Activated T-cell treated with anti-CD3 and anti-CD28 coated beads, Interleukin-2, amount 50 U/mL, for 24 hours (primary cell): Measurements from ENCODE around the gene FAM89A.

Source experiments
- DNase-seq: peaks from one replicate; pipeline ENCODE4 v3.0.0-alpha.2; 2020
- H3K27ac Mint-ChIP-seq: 2 replicates; pipeline ENCODE4 v1.8.0; 2020; ENCODE audit warnings: mild to moderate bottlenecking, mixed read lengths
- H3K27me3 Mint-ChIP-seq: 2 replicates; pipeline ENCODE4 v1.8.0; 2020; ENCODE audit warnings: mixed read lengths
- H3K36me3 Mint-ChIP-seq: 2 replicates; pipeline ENCODE4 v1.8.0; 2020; ENCODE audit warnings: low read depth, mixed read lengths
- H3K4me1 Mint-ChIP-seq: 2 replicates; pipeline ENCODE4 v1.8.0; 2020; ENCODE audit warnings: low read depth, mixed read lengths
- H3K4me3 Mint-ChIP-seq: 2 replicates; pipeline ENCODE4 v1.8.0; 2020; ENCODE audit warnings: mild to moderate bottlenecking, moderate library complexity, mixed read lengths
- H3K9me3 Mint-ChIP-seq: 2 replicates; pipeline ENCODE4 v1.8.0; 2020; ENCODE audit warnings: mixed read lengths

FAM89A gene

GRCh38 chr1:231040019-231040799 lies at the start of gene FAM89A:
FAM89A (minus strand) TSS chr1:231040254; CDS start chr1:231040211, 43 bp downstream.
- Mint-ChIP-seq H3K36me3 (peaks cover 18% of the 10 kb centered on the region), H3K4me3 (peak within 1 kb of the TSS; percentile 83), H3K27ac (peak within 1 kb of the TSS; percentile 71), H3K9me3 (peaks cover 3% of the 10 kb centered on the region), H3K27me3 (no peaks in the 10 kb centered on the region), H3K4me1 (peaks cover 40% of the 10 kb centered on the region)
- peak; percentile 87 for DNase-seq

DNA sequence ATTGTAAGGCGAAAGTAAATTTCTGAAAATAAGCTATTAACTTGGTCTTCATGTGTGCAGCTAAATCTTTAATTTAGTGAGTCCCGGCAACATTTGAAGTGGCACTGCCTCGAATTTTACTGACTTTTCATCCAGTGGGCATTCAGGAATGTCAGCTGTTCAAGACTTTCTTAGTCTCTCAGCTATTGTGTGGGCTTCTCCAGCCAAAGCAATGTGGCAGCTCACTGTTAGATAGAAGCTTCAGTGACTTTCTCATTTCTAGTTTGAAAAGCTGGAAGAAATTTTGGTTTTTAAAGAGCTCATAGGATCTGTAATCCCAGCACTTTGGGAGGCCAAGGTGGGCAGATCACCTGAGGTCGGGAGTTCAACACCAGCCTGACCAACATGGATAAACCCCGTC lies 44.3 kb upstream of the FAM89A start:
- H3K4me1 Mint-ChIP-seq: no peaks in the 10 kb centered on the region
- H3K27ac Mint-ChIP-seq: no peak overlapping the region
- no peak for DNase-seq
- no peaks in the 10 kb centered on the region for H3K9me3 Mint-ChIP-seq
- peaks cover 2% of the 10 kb centered on the region for H3K27me3 Mint-ChIP-seq
- no peak overlapping the region for H3K4me3 Mint-ChIP-seq
- no peaks in the 10 kb centered on the region for H3K36me3 Mint-ChIP-seq

- H3K4me1 Mint-ChIP-seq: no peaks in the 10 kb centered on the region
- no peak overlapping the region for H3K4me3 Mint-ChIP-seq
- H3K9me3 Mint-ChIP-seq: no peaks in the 10 kb centered on the region
- H3K27ac Mint-ChIP-seq: no peak overlapping the region
- H3K36me3 Mint-ChIP-seq: no peaks in the 10 kb centered on the region
- no peak for DNase-seq
- H3K27me3 Mint-ChIP-seq: no peaks in the 10 kb centered on the region
Observed at GRCh38 chr1:231079163-231079562, 39.1 kb upstream of the FAM89A start.

DNA sequence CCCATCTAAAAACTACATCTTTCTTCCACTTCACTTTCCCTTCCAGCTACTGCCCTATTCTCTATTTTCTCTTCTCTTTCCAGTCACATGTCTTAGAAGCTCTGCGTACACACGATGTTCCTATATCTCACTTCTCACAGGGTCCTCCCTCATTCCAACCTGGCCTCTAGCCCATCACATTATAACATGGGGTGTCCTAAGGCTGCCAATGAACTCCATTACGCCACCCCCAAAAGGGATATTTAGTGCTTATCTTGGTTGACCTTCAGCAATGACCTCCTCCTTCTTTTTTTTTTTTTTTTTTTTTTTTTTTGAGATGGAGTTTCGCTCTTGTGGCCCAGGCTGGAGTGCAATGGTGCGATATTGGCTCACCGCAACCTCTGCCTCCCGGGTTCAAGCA lies 38.2 kb upstream of the FAM89A start:
- Mint-ChIP-seq H3K36me3 (no peaks in the 10 kb centered on the region), H3K4me3 (no peak overlapping the region), H3K27me3 (no peaks in the 10 kb centered on the region), H3K9me3 (no peaks in the 10 kb centered on the region), H3K4me1 (no peaks in the 10 kb centered on the region), H3K27ac (no peak overlapping the region)
- no peak for DNase-seq

- DNase-seq: no peak
- no peaks in the 10 kb centered on the region for H3K27me3 Mint-ChIP-seq
- H3K4me3 Mint-ChIP-seq: no peak overlapping the region
- H3K9me3 Mint-ChIP-seq: no peaks in the 10 kb centered on the region
- no peaks in the 10 kb centered on the region for H3K4me1 Mint-ChIP-seq
- H3K36me3 Mint-ChIP-seq: no peaks in the 10 kb centered on the region
- H3K27ac Mint-ChIP-seq: no peak overlapping the region
Observed at GRCh38 chr1:231076802-231077201, 36.7 kb upstream of the FAM89A start.

- Mint-ChIP-seq H3K9me3 (no peaks in the 10 kb centered on the region), H3K27ac (no peak overlapping the region), H3K27me3 (no peaks in the 10 kb centered on the region), H3K4me1 (no peaks in the 10 kb centered on the region), H3K36me3 (no peaks in the 10 kb centered on the region), H3K4me3 (no peak overlapping the region)
- no peak for DNase-seq
Observed at GRCh38 chr1:231075497-231075896, 35.4 kb upstream of the FAM89A start.

- Mint-ChIP-seq H3K4me3 (no peak overlapping the region), H3K27ac (no peak overlapping the region), H3K27me3 (no peaks in the 10 kb centered on the region), H3K4me1 (no peaks in the 10 kb centered on the region), H3K9me3 (no peaks in the 10 kb centered on the region), H3K36me3 (no peaks in the 10 kb centered on the region)
- no peak for DNase-seq
Observed at GRCh38 chr1:231075020-231075419, 35.0 kb upstream of the FAM89A start.

DNA sequence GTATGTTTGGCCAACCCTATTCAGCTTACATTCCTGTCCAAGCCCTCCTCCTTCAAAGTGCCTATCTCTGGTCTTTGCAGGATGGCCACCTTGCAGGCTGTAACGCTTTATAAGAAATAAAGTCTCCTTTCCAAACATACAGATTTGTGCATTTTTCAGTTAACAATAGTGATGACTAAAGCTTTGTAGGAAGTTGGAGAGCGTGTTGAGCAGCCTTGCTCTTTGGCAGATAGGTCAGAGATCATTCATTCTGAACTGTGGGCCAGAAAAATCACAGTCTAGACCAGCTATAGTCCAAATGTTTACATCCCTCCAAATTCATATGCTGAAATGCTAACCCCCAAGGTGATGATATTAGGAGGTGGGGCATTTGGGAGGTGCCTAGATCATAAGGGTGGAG lies 34.0 kb upstream of the FAM89A start:
- Mint-ChIP-seq H3K27ac (no peak overlapping the region), H3K36me3 (no peaks in the 10 kb centered on the region), H3K9me3 (no peaks in the 10 kb centered on the region), H3K4me3 (no peak overlapping the region), H3K27me3 (no peaks in the 10 kb centered on the region), H3K4me1 (no peaks in the 10 kb centered on the region)
- DNase-seq: no peak

DNA sequence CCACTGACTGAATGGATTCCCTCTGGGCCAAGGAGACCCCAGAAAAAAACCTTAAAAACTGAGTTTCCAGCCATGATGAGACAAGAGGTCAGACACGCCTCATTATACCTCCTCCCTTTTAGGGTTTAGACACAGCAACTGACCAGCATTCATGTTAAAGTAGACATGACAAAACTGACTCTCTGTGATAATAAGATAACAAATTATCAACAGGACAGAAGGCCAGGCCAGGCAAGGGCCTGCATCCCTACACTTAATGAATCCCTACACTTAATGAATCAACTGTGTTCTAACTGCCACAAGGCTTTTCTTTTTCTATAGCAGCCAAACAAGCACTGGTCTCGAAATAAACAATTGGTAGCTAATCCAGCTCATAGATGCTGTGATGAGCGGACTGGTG lies 33.3 kb upstream of the FAM89A start:
- no peak overlapping the region for H3K27ac Mint-ChIP-seq
- no peak for DNase-seq
- no peaks in the 10 kb centered on the region for H3K36me3 Mint-ChIP-seq
- no peaks in the 10 kb centered on the region for H3K4me1 Mint-ChIP-seq
- no peaks in the 10 kb centered on the region for H3K27me3 Mint-ChIP-seq
- no peaks in the 10 kb centered on the region for H3K9me3 Mint-ChIP-seq
- H3K4me3 Mint-ChIP-seq: no peak overlapping the region

DNA sequence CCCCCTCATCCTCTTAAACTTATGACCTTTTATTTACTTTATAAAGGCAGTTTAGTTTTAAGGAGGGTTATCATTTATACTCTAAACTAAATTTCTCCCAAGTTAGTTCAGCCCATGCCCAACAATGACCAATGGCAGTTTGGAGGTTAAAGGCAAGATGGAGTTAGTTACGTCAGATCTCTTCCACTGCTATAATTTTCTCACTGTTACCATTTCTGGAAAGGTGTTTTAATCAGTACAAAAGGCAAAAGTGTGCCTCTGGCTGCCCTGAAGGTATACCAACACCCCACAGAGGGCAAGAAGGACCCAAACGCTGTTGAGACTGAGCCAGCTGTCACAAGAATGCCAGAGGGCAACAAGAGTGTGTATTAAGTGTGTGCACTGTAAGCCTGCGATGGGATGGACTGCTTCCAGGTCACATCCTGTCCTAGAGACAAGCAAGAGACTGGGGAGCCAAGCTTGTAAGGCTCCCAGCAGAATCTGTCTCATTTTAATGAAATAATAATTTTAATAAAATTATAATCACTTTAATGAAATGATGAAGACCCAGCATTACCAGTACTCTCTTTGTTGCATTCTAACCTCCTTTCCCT lies 32.5 kb upstream of the FAM89A start:
- Mint-ChIP-seq H3K4me3 (no peak overlapping the region), H3K36me3 (no peaks in the 10 kb centered on the region), H3K9me3 (no peaks in the 10 kb centered on the region), H3K27ac (no peak overlapping the region), H3K4me1 (no peaks in the 10 kb centered on the region), H3K27me3 (peaks cover 4% of the 10 kb centered on the region)
- DNase-seq: no peak

DNA sequence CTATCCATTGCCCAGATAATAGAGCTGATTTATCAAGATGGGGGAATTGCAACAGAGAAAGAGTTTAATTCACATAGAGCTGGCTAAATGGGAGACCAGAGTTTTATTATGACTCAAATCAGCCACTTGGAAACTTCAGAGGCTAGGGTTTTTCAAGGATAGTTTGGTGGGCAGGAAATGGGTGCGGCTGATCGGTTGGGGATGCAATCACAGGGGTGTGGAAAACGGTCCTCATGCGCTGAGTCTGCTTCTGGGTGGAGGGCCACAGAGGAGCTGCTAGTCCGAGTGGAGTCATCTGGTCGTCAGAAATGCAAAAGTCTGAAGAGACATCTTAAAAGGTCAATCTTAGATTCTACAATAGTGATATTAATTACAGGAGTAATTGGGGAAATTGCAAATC lies 32.0 kb upstream of the FAM89A start:
- DNase-seq: no peak
- H3K4me3 Mint-ChIP-seq: no peak overlapping the region
- H3K4me1 Mint-ChIP-seq: no peaks in the 10 kb centered on the region
- H3K27ac Mint-ChIP-seq: no peak overlapping the region
- H3K27me3 Mint-ChIP-seq: peaks cover 5% of the 10 kb centered on the region
- no peaks in the 10 kb centered on the region for H3K36me3 Mint-ChIP-seq
- no peaks in the 10 kb centered on the region for H3K9me3 Mint-ChIP-seq

- H3K4me3 Mint-ChIP-seq: no peak overlapping the region
- H3K9me3 Mint-ChIP-seq: no peaks in the 10 kb centered on the region
- no peaks in the 10 kb centered on the region for H3K36me3 Mint-ChIP-seq
- H3K4me1 Mint-ChIP-seq: no peaks in the 10 kb centered on the region
- no peak overlapping the region for H3K27ac Mint-ChIP-seq
- H3K27me3 Mint-ChIP-seq: peaks cover 5% of the 10 kb centered on the region
- DNase-seq: no peak
Observed at GRCh38 chr1:231070758-231071444, 30.8 kb upstream of the FAM89A start.

DNA sequence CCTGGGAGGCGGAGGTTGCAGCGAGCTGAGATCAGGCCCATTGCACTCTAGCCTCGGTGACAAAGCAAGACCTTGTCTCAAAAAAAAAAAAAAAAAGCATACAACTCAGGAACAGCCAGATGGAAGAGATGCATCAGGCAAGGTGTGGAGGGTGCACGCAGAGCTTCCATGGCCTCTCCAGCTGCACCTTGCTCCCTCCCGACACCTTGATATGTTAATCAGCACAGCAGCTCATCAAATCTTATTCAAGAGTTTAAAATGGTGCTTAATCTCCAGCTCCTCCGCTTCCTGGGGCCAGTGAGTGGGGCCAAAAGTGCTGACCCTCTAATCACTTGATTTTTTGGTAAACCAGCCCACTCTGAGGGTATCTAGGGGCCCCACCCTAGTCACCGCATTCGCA lies 29.3 kb upstream of the FAM89A start:
- H3K36me3 Mint-ChIP-seq: no peaks in the 10 kb centered on the region
- no peaks in the 10 kb centered on the region for H3K4me1 Mint-ChIP-seq
- no peak overlapping the region for H3K27ac Mint-ChIP-seq
- no peak overlapping the region for H3K4me3 Mint-ChIP-seq
- H3K27me3 Mint-ChIP-seq: peaks cover 5% of the 10 kb centered on the region
- DNase-seq: no peak
- no peaks in the 10 kb centered on the region for H3K9me3 Mint-ChIP-seq

DNA sequence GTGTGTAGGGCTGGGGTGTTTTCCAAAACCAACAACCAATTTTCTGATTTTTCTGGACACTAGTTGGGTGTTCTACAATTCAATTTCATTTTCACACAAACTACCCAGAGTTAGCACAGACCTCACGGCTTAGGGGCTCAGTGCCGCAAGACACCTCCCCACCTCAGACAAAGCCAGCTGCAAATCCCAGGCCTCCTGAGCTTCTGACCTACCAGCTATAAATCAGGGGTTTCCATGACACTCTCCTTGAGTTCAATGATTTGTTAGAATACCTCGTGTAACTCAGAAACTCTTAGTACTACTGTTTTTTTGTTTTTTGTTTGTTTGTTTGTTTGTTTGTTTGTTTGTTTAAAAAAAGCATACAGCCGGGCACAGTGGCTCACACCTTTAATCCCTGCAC lies 28.7 kb upstream of the FAM89A start:
- no peak overlapping the region for H3K27ac Mint-ChIP-seq
- no peaks in the 10 kb centered on the region for H3K9me3 Mint-ChIP-seq
- no peak overlapping the region for H3K4me3 Mint-ChIP-seq
- no peaks in the 10 kb centered on the region for H3K4me1 Mint-ChIP-seq
- H3K36me3 Mint-ChIP-seq: no peaks in the 10 kb centered on the region
- H3K27me3 Mint-ChIP-seq: peaks cover 5% of the 10 kb centered on the region
- no peak for DNase-seq
